ENCODE data around the gene PLEKHA6. TPM values are rescaled to one million over a fixed set of nuclear protein-coding genes. Genes with fewer than 3 reads are reported as not detected.
A peak's percentile ranks its signal among the peaks of the same experiment; 100 is the strongest.

Gene PLEKHA6
- total and polyA plus RNA-seq, 8 donors, result 5.1 to 24.4 (median 16.1) TPM

DNA sequence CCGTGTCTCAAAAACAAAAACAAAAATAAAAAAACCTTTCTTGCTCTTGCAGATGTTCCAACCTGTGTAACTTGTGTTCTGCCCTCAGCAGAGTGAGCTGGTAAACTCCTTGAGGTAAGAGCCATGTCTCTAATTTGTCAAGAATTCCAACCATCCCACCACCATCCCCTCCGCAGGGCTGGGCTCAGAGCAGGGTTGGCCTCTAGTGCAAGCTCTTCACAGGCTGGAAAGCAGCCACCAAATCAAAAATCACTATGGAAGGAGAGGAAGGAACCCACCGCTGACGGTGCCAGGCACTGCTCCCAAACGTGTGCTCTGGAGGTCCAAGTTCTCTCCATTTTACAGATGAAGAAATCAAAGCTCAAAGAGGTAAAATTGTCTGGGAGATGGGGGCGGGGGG, 9.4 kb downstream of the PLEKHA6 start:
- no peak for DNase-seq
- H3K4me3 ChIP-seq, result no peak overlapping the region
- no peak for ATAC-seq

GRCh38 chr1:204349602-204350001, 10.1 kb downstream of the PLEKHA6 start:
- no peak for DNase-seq
- intact Hi-C loops (cut with DNase I), result no loop called here
- Histone ChIP-seq H3K9me3 (no peaks in the 10 kb centered on the region), H3K27me3 (peaks cover 0 to 6% of the 10 kb centered on the region in 2 donors), H3K27ac (no peak overlapping the region), H3K4me3 (no peak overlapping the region), H3K4me1 (peaks cover 0 to 5% of the 10 kb centered on the region in 2 donors), H3K36me3 (no peaks in the 10 kb centered on the region)
- ATAC-seq, result no peak
- TF ChIP-seq, protein P1, sequence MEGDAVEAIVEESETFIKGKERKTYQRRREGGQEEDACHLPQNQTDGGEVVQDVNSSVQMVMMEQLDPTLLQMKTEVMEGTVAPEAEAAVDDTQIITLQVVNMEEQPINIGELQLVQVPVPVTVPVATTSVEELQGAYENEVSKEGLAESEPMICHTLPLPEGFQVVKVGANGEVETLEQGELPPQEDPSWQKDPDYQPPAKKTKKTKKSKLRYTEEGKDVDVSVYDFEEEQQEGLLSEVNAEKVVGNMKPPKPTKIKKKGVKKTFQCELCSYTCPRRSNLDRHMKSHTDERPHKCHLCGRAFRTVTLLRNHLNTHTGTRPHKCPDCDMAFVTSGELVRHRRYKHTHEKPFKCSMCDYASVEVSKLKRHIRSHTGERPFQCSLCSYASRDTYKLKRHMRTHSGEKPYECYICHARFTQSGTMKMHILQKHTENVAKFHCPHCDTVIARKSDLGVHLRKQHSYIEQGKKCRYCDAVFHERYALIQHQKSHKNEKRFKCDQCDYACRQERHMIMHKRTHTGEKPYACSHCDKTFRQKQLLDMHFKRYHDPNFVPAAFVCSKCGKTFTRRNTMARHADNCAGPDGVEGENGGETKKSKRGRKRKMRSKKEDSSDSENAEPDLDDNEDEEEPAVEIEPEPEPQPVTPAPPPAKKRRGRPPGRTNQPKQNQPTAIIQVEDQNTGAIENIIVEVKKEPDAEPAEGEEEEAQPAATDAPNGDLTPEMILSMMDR (IDR thresholded peaks at IDR 0.05), result no peak

More for the DNA sequence above, 9.4 kb downstream of the PLEKHA6 start:
- TF ChIP-seq, protein P1 (IDR thresholded peaks at IDR 0.05), result no peak
- Histone ChIP-seq H3K36me3 (no peaks in the 10 kb centered on the region), H3K4me1 (peaks cover 0 to 5% of the 10 kb centered on the region in 2 donors), H3K27me3 (peaks cover 0 to 6% of the 10 kb centered on the region in 2 donors), H3K9me3 (no peaks in the 10 kb centered on the region), H3K27ac (no peak overlapping the region)
- intact Hi-C loops (cut with DNase I), result no loop called here

- Histone ChIP-seq H3K27me3 (peaks cover 0 to 6% of the 10 kb centered on the region in 2 donors), H3K4me3 (no peak overlapping the region), H3K9me3 (no peaks in the 10 kb centered on the region), H3K36me3 (no peaks in the 10 kb centered on the region), H3K4me1 (peaks cover 0 to 5% of the 10 kb centered on the region in 2 donors), H3K27ac (peak overlapping the region in 1 of 2 donors; percentile 19)
- intact Hi-C loops (cut with DNase I), result no loop called here
- peak in 3 of 4 donors; percentile 65 to 89 (median 69) for DNase-seq
- peak; percentile 76 for ATAC-seq
- TF ChIP-seq, protein P1 (IDR thresholded peaks at IDR 0.05), result no peak
Observed at GRCh38 chr1:204348722-204349121, 11.0 kb downstream of the PLEKHA6 start.

DNA sequence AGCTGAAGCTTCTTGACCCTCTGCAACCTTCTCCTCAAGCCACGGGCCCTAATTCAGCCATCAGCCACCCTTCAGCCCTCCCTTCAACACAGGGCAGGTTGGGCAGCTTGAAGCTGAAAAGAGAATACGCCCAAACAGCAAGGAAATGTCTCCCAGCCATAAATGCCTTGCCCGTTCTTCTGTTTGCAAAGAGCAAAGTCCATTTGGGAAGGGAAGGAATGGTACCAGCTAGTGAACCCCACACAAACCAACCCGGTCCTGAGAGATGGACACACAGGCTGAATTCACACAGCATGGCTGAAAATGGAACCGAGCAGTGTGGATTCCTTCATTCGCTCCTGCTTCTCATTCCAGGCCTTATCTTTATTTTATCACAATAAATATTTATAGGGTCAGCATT, 11.5 kb downstream of the PLEKHA6 start:
- DNase-seq (no peak), ATAC-seq (no peak)
- H3K27ac ChIP-seq, result peak overlapping the region in 1 of 2 donors; percentile 19
- H3K4me1 ChIP-seq, result peaks cover 0 to 5% of the 10 kb centered on the region in 2 donors
- no peak overlapping the region for H3K4me3 ChIP-seq
- H3K36me3 ChIP-seq, result no peaks in the 10 kb centered on the region
- no peaks in the 10 kb centered on the region for H3K9me3 ChIP-seq
- peaks cover 0 to 6% of the 10 kb centered on the region in 2 donors for H3K27me3 ChIP-seq
- TF ChIP-seq, protein P1 (IDR thresholded peaks at IDR 0.05), result no peak
- intact Hi-C loops (cut with DNase I), result no loop called here

DNA sequence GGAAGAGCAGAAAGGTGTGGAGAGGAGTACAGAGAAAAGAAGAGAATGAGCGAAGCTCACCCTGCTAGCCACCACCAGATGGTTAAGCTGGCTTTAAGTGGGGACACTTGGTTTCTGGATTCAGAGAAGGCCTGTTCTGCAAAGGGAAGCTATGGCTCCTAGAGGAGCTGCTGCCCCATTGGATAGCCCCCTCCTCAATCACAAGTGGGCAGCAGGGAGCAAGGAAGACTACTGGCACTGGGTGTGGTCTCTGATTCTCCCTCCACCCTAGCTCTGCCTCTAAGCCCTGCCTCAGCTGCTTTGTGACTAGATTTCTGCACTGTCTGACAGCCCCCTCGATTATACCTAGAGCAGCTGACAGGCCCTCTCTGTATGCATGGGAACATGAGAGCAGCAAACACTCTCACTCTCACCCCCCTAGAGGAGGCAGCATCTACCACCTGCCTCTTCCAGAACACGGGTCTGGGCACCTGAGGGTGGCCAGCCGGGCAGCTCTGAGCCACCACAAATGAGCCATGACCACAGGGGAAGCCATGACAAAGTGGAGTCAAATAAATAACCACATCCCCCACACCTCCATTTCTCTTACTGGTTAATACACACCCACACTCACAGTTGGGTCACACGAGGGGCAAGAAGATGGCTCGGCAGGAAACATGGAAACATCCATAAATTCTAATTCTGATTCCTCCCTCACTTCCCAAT, 13.6 kb downstream of the PLEKHA6 start:
- intact Hi-C loops (cut with DNase I), result no loop called here
- ATAC-seq (no peak), DNase-seq (no peak)
- H3K27ac ChIP-seq, result no peak overlapping the region
- TF ChIP-seq, protein P1 (IDR thresholded peaks at IDR 0.05), result no peak
- no peaks in the 10 kb centered on the region for H3K9me3 ChIP-seq
- no peaks in the 10 kb centered on the region for H3K36me3 ChIP-seq
- H3K4me1 ChIP-seq, result peaks cover 0 to 5% of the 10 kb centered on the region in 2 donors
- peaks cover 0 to 5% of the 10 kb centered on the region in 2 donors for H3K27me3 ChIP-seq
- H3K4me3 ChIP-seq, result no peak overlapping the region
